Stimulated activated CD4-positive, alpha-beta T cell treated with anti-CD3 and anti-CD28 coated beads, Interleukin-15, amount 100 ng/mL, for 48 hours (primary cell): Measurements from ENCODE around the gene LPCAT3.
"Not testable (repeated sequence)": the region's sequence is repeated elsewhere in the genome, so short reads cannot be mapped to it uniquely, and the experiment has no call there.

ENCODE experiments used
- DNase-seq, 2 donors: peaks; one replicate each; pipeline ENCODE4 v3.0.0-alpha.2; 2020; ENCODE audit warnings: low read depth in 2 of 2

Gene LPCAT3

DNA sequence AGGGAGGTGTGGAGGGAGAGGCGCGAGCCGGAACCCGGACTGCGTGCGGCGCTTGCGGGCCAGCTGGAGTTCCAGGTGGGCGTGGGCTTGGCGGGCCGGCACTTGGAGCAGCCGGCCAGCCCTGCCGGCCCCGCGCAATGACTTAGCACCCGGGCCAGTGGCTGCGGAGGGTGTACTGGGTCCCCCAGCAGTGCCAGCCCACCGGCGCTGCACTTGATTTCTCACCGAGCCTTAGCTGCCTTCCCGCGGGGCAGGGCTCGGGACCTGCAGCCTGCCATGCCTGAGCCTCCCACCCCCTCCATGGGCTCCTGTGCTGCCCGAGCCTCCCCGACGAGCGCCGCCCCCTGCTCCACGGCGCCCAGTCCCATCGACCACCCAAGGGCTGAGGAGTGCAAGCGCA lies 19.1 kb upstream of the LPCAT3 start:
- DNase-seq, result not testable (repeated sequence)

DNA sequence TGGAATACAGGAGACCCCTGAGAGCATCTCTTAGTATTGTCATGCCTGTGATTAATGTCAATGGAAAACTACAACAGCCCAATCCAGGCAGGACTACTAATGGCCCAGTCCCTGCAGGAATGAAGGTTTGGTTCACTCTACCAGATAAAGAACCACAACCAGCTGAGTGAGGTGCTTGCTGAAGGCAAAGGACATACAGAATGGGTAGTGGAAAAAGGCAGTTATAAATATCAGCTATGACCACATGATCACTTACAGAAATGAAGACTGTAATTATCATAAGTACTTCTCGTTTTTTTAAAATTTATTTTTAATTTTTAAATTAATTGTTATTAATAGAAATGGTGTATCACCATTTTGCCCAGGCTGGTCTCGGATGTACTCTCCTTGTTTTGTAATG lies 17.2 kb upstream of the LPCAT3 start:
- no peak for DNase-seq

DNA sequence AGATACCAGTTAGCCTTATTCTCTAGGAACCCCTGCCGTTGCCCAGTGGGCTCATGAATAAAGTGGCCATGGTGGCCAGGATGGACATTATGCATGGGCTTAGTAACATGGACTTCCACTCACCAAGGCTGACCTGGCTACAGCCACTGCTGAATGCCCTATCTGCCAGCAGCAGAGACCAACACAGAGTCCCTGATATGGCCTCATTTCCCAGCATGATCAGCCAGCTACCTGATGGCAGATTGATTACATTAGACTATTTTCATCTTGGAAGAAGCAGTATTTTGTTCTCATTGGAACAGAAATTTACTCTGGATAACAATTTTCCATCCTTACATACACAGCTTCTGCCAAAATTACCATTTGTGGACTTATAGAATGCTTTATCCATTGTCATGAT lies 16.2 kb upstream of the LPCAT3 start:
- DNase-seq, result no peak

DNA sequence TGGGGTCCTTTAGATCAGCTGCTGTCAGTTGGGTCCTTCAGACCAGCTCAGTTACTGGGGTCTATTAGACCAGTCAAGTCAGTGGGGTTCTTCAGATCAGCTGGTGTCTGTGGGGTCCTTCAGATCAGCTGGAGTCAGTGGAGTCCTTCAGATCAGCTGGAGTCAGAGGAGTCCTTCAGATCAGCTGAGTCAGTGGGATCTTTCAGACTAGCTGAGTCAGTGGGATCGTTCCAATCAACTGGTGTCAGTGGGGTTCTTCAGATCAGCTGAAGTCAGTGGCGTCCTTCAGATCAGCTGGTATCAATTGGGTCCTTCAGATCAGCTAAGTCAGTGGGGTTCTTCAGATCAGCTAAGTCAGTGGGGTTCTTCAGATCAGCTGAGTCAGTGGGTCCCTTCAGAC lies 14.7 kb upstream of the LPCAT3 start:
- no peak for DNase-seq

DNA sequence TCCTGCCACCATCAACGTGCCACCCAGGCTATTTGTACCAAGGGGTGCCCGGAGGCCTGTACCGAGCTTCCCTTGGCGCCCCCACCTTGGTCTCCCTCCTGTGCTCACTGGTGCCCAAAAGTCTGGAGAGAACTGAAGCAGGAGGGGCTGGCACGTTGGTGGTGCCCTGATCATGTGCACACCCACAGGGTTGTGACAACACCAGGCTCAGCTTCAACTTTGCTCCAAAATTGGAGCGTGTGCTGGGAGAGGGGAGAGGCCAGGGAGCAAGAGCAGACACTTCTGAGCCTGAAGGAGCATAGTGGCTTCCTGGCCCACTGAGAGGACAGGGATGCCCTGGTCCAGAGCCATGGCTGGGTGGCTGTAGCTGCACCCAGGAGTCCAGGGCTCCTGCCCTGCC lies 13.0 kb upstream of the LPCAT3 start:
- DNase-seq, result no peak

DNA sequence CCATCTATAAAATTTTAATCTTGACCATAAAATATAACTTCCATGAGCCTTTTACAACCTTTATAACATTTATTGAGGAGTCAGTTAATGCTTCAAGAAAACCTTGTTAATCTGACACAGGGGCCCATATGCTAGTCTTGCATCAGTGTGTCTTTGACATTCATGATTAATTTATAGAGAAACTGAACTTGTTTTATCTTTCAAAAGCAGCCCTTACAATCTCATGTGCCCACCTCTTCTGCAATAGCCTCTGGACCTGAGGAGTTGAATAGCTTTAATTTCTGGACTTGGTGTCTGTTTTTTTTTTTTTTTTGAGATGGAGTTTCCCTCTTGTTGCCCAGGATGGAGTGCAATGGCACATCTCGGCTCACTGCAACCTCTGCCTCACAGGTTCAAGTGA lies 8.6 kb upstream of the LPCAT3 start:
- DNase-seq, result no peak

DNA sequence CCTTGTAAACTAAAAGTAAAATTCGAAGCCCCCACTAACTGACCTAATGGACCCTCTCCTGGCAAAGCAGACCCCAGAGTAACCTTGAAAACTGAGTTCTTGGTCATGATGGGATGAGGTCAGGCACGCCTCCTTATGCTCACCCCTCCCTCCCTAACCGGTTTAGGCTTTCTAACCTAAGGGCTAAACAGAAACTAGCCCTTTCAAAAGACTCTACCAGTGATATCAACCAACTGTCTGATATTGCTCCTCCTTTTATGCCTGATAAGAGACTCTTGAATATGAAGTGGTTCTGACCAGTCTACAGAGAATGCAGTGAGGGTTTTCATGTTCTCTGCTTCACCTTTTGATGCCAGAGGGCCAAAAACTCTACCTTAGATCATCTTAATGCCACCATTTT lies 4.8 kb upstream of the LPCAT3 start:
- no peak for DNase-seq

DNA sequence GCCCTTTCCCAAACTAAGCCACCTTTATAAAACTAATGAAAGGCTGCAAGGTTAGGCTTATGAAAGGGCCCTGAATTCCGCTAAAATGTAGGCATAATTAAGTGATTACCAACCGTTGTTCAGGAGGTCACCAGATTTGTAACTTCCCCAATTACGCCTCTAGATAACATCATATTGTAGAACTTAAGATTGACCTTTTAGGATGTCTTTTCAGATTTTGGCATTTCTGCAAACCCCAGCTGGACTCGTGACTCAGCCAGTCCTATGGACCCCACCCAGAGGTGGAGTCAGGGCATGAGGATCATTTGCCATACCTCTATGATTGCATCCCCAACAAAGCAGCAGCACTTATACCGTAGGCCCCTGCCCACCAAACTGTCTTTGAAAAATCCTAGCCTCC lies 3.7 kb upstream of the LPCAT3 start:
- DNase-seq, result no peak

DNA sequence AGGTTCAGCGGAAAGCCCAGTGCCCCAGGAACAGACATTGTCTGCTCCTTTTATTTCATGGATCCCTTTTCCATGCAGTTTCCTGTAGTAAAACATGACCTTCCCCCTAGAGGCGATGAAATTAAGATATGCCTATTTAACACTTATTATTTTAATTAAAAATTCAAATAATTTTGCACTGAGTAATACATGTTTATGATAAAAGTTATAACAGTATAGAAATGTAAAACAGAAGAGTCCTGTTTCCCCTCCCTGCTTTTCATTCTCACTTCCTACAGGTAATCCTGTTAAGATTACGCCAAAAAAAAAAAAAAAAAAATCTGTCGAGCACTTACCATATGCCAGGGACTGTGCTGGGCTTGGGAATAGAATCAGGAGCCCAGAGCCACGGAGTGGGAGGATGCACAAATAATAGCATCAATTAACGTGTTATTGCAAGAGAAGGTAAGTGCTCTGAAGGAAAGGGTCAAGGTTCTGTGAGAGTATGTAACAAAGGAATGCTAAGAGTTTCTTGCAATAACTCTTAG lies 830 bp upstream of the LPCAT3 start:
- no peak for DNase-seq

DNA sequence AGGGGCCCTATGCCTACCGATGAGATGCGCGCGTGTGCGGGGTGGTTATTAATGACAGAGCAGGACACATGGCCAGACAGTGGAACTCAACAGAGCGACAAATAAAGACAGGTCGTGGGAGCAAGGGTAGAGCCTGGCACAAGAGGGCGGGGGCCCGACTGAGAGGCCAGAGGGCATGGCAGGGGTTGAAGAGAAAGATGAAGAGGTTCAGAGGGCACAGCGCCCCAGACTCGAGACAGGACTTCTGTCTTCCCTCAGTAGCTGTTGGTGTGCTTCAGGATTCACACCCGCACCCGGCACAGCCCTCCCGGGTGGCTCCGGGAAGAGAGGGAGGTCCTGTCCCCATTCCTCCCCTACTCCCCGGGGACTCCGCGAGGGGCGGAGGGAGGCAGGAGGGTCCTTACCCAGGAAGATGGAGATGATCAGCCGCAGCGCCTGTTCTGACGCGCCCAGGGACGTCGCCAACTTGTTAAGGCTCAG lies 366 bp downstream of the LPCAT3 start:
- no peak for DNase-seq

- no peak for DNase-seq
Measured at GRCh38 chr12:7016958-7017571, 1.2 kb downstream of the LPCAT3 start.

GRCh38 chr12:7015555-7016370 lies 2.5 kb downstream of the LPCAT3 start:
- DNase-seq, result no peak

DNA sequence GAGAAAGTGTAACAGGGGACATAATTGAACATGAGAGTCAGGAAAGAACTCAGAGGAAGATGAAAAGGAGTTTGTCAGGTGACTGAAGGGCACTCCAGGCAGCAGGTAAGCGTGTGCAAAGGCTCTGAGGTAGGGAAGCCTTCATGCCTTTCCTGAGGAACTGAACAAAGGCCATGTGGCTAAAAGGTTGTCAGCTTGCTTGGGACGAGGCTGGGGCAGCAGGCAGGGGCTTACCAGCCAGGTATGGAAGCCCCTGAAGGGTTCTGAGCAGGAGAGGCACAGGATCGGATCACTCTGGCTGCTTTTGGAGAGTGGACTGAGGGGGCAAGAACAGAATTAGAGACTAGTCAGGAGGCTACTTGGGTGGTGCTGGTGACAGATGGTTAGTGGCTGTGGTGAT lies 5.2 kb downstream of the LPCAT3 start:
- no peak for DNase-seq

DNA sequence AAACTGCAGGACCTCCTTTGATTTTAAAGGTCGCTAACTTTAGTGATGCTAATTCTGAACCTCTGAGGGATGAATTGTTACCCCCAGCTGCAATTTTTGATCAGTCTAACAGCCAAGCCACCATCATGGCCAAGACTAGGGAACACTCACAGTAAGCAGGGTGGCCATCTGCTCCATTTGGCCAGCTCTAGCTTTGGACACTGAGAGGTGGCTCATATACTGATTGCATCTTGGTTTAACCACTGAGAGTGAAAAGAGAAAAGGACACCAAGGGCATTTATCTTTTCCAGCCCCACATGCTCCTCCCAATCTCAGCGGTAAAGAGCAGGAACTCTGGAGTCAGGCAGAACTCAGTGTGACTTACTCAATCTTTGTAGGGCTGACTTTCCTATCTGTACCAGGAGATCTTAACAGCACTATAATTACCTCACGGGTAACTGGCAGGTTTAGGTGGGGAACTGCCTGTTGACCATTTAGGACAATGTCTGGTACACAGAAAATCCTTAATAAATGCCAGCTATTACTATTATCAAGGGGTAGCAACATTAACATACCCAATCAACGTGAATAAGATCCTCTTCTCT lies 6.2 kb downstream of the LPCAT3 start:
- no peak for DNase-seq

GRCh38 chr12:7011398-7011797 lies 6.9 kb downstream of the LPCAT3 start:
- DNase-seq, result not testable (repeated sequence)

GRCh38 chr12:7009512-7009911 lies 8.8 kb downstream of the LPCAT3 start:
- no peak for DNase-seq

DNA sequence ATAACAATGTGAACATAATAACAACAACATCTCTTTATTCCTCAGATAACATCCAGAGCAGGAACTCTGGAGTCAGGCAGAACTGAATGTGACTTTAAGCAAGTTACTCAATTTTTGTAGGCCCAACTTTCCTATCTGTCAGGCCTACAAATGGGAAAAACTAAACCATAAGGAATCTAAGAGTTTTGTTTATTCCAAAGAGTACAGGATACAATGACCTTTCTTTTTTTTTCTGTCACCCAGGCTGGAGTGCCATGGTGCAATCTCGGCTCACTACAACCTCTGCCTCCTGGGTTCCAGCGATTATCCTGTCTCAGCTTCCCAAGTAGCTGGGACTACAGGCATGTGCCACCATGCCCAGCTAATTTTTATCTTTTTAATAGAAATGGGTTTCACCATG lies 9.4 kb downstream of the LPCAT3 start:
- DNase-seq, result no peak

- no peak for DNase-seq
Measured at GRCh38 chr12:7006639-7007038, 11.6 kb downstream of the LPCAT3 start.

DNA sequence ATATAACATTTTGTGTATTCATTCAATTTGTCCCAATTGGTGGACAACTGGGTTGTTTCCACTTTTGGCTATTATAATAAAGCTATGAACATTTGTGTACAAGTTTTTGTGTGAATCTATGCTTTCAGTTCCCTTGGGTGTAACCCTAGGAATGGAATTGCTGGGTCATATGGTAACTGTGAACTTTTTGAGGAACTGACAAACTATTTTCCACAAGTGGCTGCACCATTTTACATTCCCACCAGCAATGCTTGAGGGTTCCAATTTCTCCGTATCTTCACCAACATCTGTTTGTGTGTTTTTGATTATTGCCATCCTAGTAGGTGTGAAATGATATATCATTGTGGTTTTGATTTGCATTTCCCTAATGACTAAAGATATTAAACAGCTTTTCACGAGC lies 13.0 kb downstream of the LPCAT3 start:
- no peak for DNase-seq

GRCh38 chr12:7004840-7005239 lies 13.4 kb downstream of the LPCAT3 start:
- DNase-seq, result no peak

DNA sequence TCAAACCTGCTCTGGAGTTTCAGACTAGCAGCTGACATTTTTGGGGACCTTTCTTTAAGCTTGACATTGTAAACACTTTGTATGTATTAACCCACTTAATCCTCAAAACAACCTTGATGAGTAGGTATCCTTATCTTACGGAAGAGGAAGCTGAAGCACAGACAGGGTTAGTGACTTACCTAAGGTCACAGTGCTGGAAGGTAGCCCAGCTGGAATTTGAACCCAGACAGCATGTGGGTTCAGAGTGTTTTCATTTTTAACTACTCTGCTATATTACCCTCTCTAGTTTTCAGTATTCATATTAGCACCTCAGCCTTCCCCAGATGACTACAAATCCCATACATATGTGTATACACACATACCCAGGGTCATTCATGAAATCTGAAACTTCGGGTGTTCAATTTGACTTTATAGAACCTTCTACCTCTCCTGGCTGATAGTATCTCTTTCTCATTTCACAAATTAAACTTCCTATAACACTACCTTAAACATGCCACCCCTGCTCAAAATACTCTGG lies 13.9 kb downstream of the LPCAT3 start:
- DNase-seq, result no peak

GRCh38 chr12:7001921-7002591 lies 16.2 kb downstream of the LPCAT3 start:
- DNase-seq, result no peak
